GM12872 (cell line): ENCODE results near the gene SLC7A11.

Source experiments
- TF ChIP-seq, protein P1 (sequence below): IDR thresholded peaks from 3 replicates; pipeline ENCODE4 v1.5.1; 2011; ENCODE audit warnings: low read depth, mild to moderate bottlenecking, low read length, moderate library complexity; ENCODE audit not compliant: insufficient read depth

SLC7A11 gene

DNA sequence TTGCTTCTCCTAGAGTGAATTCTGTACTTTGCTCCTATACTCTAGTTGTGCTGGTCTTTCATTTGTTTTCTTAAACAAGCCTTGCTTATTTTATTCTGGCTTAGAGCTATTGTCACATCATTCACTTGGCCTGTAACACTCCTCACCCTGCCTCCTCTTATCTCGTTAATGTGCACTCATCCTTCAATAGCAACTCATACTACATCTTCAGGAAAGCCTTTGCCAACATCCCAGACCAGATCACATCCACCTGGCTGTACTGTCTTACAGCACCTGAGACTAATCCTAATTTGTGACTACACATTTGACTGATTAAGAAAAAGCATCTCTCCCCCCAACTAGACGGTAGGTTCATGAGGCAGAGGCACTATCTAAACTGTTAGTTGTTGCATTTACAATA lies 80.8 kb downstream of the SLC7A11 start:
- TF ChIP-seq, protein P1, sequence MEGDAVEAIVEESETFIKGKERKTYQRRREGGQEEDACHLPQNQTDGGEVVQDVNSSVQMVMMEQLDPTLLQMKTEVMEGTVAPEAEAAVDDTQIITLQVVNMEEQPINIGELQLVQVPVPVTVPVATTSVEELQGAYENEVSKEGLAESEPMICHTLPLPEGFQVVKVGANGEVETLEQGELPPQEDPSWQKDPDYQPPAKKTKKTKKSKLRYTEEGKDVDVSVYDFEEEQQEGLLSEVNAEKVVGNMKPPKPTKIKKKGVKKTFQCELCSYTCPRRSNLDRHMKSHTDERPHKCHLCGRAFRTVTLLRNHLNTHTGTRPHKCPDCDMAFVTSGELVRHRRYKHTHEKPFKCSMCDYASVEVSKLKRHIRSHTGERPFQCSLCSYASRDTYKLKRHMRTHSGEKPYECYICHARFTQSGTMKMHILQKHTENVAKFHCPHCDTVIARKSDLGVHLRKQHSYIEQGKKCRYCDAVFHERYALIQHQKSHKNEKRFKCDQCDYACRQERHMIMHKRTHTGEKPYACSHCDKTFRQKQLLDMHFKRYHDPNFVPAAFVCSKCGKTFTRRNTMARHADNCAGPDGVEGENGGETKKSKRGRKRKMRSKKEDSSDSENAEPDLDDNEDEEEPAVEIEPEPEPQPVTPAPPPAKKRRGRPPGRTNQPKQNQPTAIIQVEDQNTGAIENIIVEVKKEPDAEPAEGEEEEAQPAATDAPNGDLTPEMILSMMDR: no peak

DNA sequence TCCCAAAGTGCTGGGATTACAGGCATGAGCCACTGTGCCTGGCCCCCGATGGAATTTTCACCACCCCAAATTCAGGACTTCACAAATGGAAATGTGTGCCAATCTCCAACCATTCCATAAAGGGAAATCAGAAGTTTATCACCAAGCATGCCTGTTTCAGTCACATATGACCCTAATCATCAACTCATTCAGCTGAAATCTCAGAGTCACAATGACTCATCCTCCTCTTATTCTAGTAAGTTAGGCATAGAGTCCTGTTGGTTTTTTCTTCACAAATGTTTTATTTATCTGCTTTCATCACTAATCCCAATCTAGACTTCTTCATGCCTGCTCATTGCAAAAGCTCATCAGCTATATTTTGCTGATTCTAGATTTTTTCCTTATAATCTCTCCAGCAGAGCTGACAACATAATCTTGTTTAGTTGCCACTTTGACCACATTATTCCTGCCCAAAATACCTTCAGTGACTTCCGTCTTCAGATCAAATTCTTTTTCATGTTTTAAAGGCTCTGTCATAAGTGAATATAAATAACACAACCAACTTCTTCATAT lies 83.3 kb downstream of the SLC7A11 start:
- TF ChIP-seq, protein P1: no peak

GRCh38 chr4:138140879-138141278 lies 101.3 kb downstream of the SLC7A11 start:
- TF ChIP-seq, protein P1: no peak

- TF ChIP-seq, protein P1: no peak
These were observed 103.4 kb downstream of the SLC7A11 start for GRCh38 chr4:138138774-138139173.

DNA sequence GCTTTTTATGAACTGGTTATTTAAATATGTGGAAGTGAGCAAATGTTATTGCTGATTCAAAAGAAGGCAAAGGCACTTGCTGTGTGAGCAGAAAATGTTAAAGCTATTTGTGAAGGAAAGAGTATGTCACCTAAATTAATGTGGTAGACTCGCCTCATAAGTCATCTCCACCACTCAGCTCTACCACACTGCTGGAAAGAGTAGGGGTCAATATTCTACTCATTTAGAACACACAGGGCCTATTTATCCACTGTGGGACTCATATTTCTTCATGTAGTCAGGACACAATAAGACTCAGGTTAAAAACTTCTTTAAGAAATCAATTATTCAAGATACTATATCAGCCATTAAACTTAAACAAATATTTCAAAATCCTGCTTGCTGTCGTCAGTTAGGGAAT lies 106.5 kb downstream of the SLC7A11 start:
- TF ChIP-seq, protein P1: no peak

DNA sequence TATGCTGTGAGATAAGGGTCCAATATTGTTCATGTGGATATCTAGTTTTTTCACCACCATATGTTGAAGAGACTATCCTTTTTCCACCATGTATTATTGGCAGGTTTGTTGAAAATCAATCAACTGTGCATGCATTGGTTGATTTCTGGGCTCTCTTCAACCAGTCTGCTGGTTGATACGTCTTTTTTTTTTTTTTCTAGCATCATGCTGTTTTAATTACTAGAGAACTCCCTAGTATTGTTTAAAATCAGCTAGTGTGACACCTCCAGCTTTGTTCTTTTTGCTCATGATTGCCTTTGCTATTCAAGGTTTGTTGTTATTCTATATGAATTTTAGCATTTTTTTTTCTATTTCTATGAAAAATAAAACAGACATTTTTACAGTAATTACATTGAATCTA lies 123.9 kb downstream of the SLC7A11 start:
- TF ChIP-seq, protein P1: no peak

GRCh38 chr4:138115053-138115452 lies 127.1 kb downstream of the SLC7A11 start:
- TF ChIP-seq, protein P1: no peak
